Progenitor cell of endocrine pancreas (in vitro differentiated cells): ENCODE data around the gene NDUFC2. TPM values are rescaled to one million over a fixed set of nuclear protein-coding genes. Genes with fewer than 3 reads are reported as not detected.
"Not testable (repeated sequence)": the region's sequence is repeated elsewhere in the genome, so short reads cannot be mapped to it uniquely, and the experiment has no call there.

ENCODE experiments used
- DNase-seq: peaks from one replicate; pipeline ENCODE4 v3.0.0; 2021; ENCODE audit warnings: low spot score; ENCODE audit not compliant: unreplicated experiment
- H3K27ac Mint-ChIP-seq: 2 replicates; pipeline ENCODE4 v1.8.0; 2021; ENCODE audit warnings: mild to moderate bottlenecking, moderate library complexity, mixed read lengths
- H3K27me3 Mint-ChIP-seq: 2 replicates; pipeline ENCODE4 v1.8.0; 2021; ENCODE audit warnings: mixed read lengths
- H3K36me3 Mint-ChIP-seq: 2 replicates; pipeline ENCODE4 v1.8.0; 2022; ENCODE audit warnings: mixed read lengths; ENCODE audit not compliant: insufficient read depth
- H3K4me1 Mint-ChIP-seq: 2 replicates; pipeline ENCODE4 v1.8.0; 2021; ENCODE audit warnings: low read depth, mixed read lengths
- H3K4me3 Mint-ChIP-seq: 2 replicates; pipeline ENCODE4 v1.8.0; 2021; ENCODE audit warnings: low read depth, mild to moderate bottlenecking, moderate library complexity, mixed read lengths
- H3K9me3 Mint-ChIP-seq: 2 replicates; pipeline ENCODE4 v1.8.0; 2021; ENCODE audit warnings: low read depth, mixed read lengths
- total RNA-seq: library from RNA; stranded (reverse); gene quantifications from 2 replicates; pipeline ENCODE4 v1.2.1, GENCODE V29; 2021
- TF ChIP-seq, protein P1 (sequence below): fragments of 200-600 bp; sonication (generic); IDR thresholded peaks from one replicate; pipeline ENCODE4 v1.5.0; 2021; ENCODE audit warnings: antibody characterized with exemption, mild to moderate bottlenecking; ENCODE audit not compliant: unreplicated experiment

The NDUFC2 gene
- total RNA-seq, 1 donor from 2014 or later = 177 TPM

DNA sequence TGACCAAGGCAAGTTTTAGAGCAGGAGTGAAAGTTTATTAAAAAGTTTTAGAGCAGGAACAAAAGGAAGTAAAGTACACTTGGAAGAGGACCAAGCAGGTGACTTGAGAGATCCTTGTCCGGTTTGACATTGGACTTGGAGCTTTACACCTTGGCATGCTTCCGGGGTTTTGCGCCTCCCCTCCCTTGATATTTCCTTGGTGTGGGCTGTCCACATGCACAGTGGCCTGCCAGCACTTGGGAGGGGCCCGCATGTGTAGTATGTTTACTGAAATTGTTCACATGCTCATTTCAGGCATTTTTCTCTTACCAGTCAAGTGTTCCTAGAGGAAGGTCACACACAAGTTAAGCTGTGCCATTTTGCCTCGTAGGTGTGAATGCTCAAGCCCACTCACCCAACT is 35.0 kb downstream of the NDUFC2 start:
- no peak overlapping the region for H3K27ac Mint-ChIP-seq
- H3K36me3 Mint-ChIP-seq = no peaks in the 10 kb centered on the region
- no peak for DNase-seq
- no peak overlapping the region for H3K4me3 Mint-ChIP-seq
- peaks cover 8% of the 10 kb centered on the region for H3K4me1 Mint-ChIP-seq
- TF ChIP-seq, protein P1, sequence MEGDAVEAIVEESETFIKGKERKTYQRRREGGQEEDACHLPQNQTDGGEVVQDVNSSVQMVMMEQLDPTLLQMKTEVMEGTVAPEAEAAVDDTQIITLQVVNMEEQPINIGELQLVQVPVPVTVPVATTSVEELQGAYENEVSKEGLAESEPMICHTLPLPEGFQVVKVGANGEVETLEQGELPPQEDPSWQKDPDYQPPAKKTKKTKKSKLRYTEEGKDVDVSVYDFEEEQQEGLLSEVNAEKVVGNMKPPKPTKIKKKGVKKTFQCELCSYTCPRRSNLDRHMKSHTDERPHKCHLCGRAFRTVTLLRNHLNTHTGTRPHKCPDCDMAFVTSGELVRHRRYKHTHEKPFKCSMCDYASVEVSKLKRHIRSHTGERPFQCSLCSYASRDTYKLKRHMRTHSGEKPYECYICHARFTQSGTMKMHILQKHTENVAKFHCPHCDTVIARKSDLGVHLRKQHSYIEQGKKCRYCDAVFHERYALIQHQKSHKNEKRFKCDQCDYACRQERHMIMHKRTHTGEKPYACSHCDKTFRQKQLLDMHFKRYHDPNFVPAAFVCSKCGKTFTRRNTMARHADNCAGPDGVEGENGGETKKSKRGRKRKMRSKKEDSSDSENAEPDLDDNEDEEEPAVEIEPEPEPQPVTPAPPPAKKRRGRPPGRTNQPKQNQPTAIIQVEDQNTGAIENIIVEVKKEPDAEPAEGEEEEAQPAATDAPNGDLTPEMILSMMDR = no peak
- H3K9me3 Mint-ChIP-seq = no peaks in the 10 kb centered on the region
- peaks cover 13% of the 10 kb centered on the region for H3K27me3 Mint-ChIP-seq

DNA sequence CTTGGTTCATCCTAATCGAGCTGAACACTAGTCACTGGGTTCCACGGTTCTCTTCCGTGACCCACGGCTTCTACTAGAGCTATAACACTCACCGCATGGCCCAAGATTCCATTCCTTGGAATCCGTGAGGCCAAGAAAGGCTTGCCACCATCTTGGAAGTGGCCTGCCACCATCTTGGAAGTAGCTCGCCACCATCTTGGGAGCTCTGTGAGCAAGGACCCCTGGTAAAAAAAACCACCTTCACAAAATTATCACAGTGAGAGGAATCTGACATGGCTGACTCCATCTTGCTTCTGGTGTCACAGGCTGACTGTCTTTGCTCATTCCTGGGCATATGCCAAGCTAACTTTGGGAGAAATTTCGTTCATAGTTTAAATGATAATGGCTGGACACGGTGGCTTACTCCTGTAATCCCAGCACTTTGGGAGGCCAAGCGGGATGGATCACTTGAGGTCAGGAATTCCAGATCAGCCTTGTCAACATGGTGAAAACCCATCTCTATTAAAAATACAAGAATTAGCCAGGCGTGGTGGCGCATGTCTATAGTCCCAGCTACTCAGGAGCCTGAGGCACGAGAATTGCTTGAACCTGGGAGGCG is 37.7 kb downstream of the NDUFC2 start:
- no peak for DNase-seq
- Mint-ChIP-seq H3K9me3 (no peaks in the 10 kb centered on the region), H3K36me3 (no peaks in the 10 kb centered on the region), H3K4me3 (no peak overlapping the region), H3K4me1 (peaks cover 8% of the 10 kb centered on the region), H3K27ac (no peak overlapping the region), H3K27me3 (peaks cover 13% of the 10 kb centered on the region)
- TF ChIP-seq, protein P1 = no peak

DNA sequence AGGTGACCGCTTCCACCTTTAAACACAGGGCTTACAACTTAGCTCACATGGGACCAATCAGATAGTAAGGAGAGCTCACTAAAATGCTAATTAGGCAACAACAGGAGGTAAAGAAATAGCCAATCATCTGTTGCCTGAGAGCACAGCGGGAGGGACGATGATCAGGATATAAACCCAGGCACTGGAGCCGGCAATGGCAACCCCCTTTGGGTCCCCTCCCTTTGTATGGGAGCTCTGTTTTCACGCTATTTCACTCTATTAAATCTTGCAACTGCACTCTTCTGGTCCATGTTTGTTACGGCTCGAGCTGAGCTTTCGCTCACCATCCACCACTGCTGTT is 38.3 kb downstream of the NDUFC2 start:
- H3K36me3 Mint-ChIP-seq, DNase-seq, H3K9me3 Mint-ChIP-seq, H3K4me3 Mint-ChIP-seq, H3K4me1 Mint-ChIP-seq, H3K27ac Mint-ChIP-seq: not testable (repeated sequence)
- H3K27me3 Mint-ChIP-seq = peaks cover 13% of the 10 kb centered on the region

DNA sequence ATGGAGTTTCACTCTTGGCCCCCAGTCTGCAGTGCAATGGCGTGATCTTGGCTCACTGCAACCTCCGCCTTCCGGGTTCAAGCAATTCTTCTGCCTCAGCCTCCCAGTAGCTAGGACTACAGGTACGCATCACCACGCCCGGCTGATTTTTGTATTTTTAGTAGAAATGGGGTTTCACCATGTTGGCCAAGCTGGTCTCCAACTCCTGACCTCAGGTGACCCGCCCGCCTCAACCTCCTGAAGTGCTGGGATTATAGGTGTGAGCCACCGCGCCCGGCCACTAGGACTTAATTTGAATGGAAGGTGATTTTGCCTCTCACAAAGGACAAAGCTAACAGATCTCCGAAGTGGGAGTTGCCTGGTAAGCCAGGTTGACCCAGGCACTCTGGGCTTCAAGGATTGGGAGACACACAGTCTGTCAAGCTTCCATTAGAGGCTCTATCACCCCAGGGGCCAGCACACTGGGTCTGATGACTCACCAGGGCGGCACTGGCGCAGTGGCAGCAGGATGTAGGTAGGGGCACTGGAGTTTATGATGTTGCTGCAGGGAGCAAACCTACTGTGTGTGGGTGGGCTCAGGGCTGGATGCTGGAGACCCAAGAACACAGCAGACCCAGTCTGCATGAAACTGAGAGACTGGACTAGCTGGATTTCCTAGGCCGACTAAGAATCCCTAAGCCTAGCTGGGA is 38.8 kb downstream of the NDUFC2 start:
- Mint-ChIP-seq H3K4me3 (no peak overlapping the region), H3K27me3 (peaks cover 13% of the 10 kb centered on the region), H3K4me1 (peaks cover 5% of the 10 kb centered on the region), H3K27ac (no peak overlapping the region), H3K36me3 (no peaks in the 10 kb centered on the region), H3K9me3 (no peaks in the 10 kb centered on the region)
- no peak for DNase-seq
- TF ChIP-seq, protein P1 = no peak

DNA sequence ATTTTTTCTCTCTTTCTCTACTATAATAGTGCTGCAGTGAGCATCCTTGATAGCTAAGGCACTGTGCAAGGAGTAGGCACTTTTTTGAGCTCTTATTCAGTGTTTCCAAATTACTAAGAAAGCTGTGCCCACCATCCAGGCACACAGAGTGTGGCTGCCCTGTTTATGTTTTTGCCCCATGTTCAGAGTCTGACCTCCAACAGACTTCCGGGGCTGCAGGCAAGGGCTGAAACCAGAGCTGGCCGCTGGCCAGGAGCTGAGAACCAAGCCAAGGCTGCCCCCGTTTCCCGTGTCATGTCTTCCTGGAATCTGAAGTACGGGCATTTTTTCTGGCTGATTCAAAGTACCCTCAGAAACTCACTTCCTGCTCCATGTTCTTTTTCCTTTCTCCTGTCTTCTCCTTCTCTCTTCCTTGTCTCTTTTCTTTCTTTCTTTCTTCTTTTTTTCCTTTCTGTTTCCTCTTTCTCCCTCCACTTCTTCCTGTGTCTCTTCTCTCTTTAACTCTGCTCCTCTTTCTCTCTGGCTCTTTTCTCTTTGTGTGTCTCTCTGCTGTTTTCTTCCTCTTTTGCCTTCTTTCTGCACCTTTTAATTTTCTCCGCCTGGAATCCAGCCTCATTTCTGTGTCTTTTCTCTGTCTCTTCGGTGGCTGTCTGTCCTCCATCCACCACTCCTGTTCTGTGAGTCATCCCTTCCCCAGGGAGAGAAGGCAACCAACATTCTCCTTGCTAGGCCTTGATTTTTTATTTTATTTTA is 39.6 kb downstream of the NDUFC2 start:
- no peak overlapping the region for H3K27ac Mint-ChIP-seq
- DNase-seq = no peak
- peaks cover 3% of the 10 kb centered on the region for H3K4me1 Mint-ChIP-seq
- H3K4me3 Mint-ChIP-seq = no peak overlapping the region
- TF ChIP-seq, protein P1 = no peak
- H3K36me3 Mint-ChIP-seq = no peaks in the 10 kb centered on the region
- H3K9me3 Mint-ChIP-seq = no peaks in the 10 kb centered on the region
- peaks cover 9% of the 10 kb centered on the region for H3K27me3 Mint-ChIP-seq
